GM18507 (cell line): ENCODE results near the gene EDAR.

Source experiments
- DNase-seq: peaks from one replicate; pipeline ENCODE4 v3.0.0; 2011; ENCODE audit warnings: low read depth; ENCODE audit not compliant: insufficient read length; ENCODE audit errors: extremely low spot score
- FAIRE-seq: peaks from 2 replicates; lab custom pipeline; 2011; peaks lifted over from hg19 to GRCh38; lab: Jason Lieb, UNC

Gene EDAR

GRCh38 chr2:108895188-108895587 is 93.8 kb downstream of the EDAR start:
- FAIRE-seq (no peak), DNase-seq (no peak)

- DNase-seq (no peak), FAIRE-seq (no peak)
These were observed 94.3 kb downstream of the EDAR start for GRCh38 chr2:108894766-108895165.

- DNase-seq: no peak
- FAIRE-seq: no peak
These were observed 95.7 kb downstream of the EDAR start for GRCh38 chr2:108893277-108893676.

GRCh38 chr2:108889907-108890306 is 99.1 kb downstream of the EDAR start:
- DNase-seq (no peak), FAIRE-seq (no peak)

- FAIRE-seq (no peak), DNase-seq (no peak)
These were observed 104.4 kb downstream of the EDAR start for GRCh38 chr2:108884619-108885018.

GRCh38 chr2:108878276-108878675 is 110.7 kb downstream of the EDAR start:
- FAIRE-seq (no peak), DNase-seq (no peak)

- FAIRE-seq (no peak), DNase-seq (no peak)
These were observed 111.5 kb downstream of the EDAR start for GRCh38 chr2:108877506-108877905.

- DNase-seq (no peak), FAIRE-seq (no peak)
These were observed 118.9 kb downstream of the EDAR start for GRCh38 chr2:108870069-108870644.

- no peak for DNase-seq
- no peak for FAIRE-seq
These were observed 119.5 kb downstream of the EDAR start for GRCh38 chr2:108869542-108869941.

- FAIRE-seq (no peak), DNase-seq (no peak)
These were observed 120.1 kb downstream of the EDAR start for GRCh38 chr2:108868911-108869310.

GRCh38 chr2:108866041-108866440 is 123.0 kb downstream of the EDAR start:
- DNase-seq: no peak

GRCh38 chr2:108858894-108859293 is 130.1 kb downstream of the EDAR start:
- no peak for DNase-seq
- no peak for FAIRE-seq

More at GRCh38 chr2:108866041-108866440, 123.0 kb downstream of the EDAR start:
- no peak for FAIRE-seq

- FAIRE-seq: peak; percentile 64
- no peak for DNase-seq
These were observed 133.8 kb downstream of the EDAR start for GRCh38 chr2:108855194-108855593.

GRCh38 chr2:108854484-108854883 is 134.5 kb downstream of the EDAR start:
- no peak for FAIRE-seq
- DNase-seq: no peak

- DNase-seq (no peak), FAIRE-seq (no peak)
These were observed 135.6 kb downstream of the EDAR start for GRCh38 chr2:108853421-108853820.

- FAIRE-seq (no peak), DNase-seq (no peak)
These were observed 136.6 kb downstream of the EDAR start for GRCh38 chr2:108852375-108852774.

GRCh38 chr2:108847000-108847399 is 142.0 kb downstream of the EDAR start:
- FAIRE-seq (no peak), DNase-seq (no peak)

GRCh38 chr2:108845923-108846322 is 143.1 kb downstream of the EDAR start:
- no peak for FAIRE-seq

More at GRCh38 chr2:108845923-108846322, 143.1 kb downstream of the EDAR start:
- no peak for DNase-seq
